Transverse colon (tissue), 4 donors: ENCODE data around the gene DNAJB6. TPM values are rescaled to one million over a fixed set of nuclear protein-coding genes. Genes with fewer than 3 reads are reported as not detected.

Experiments
- DNase-seq: peaks from one replicate; pipeline ENCODE4 v3.0.0-alpha.2; 2019
- H3K27ac ChIP-seq, 4 donors: fragments of 200-600 bp; sonication (generic); 2 replicates each; pipeline ENCODE4 v1.5.1; 2016 to 2018; ENCODE audit warnings: inconsistent platforms in 4 of 4
- H3K27me3 ChIP-seq: fragments of 200-600 bp; sonication (generic); 2 replicates; pipeline ENCODE4 v1.5.1; 2017; ENCODE audit warnings: inconsistent platforms
- H3K36me3 ChIP-seq, 4 donors: fragments of 200-600 bp; sonication (generic); 2 replicates each; pipeline ENCODE4 v1.5.1; 2017 to 2019; ENCODE audit warnings: inconsistent platforms in 4 of 4
- H3K4me1 ChIP-seq, 4 donors: fragments of 200-600 bp; sonication (generic); 2 replicates each; pipeline ENCODE4 v1.5.1; 2017 to 2020; ENCODE audit warnings: inconsistent platforms in 4 of 4
- H3K4me3 ChIP-seq, 4 donors: fragments of 200-600 bp; sonication (generic); 1 replicate in 1 of 4; 2 replicates in 3 of 4; pipeline versions ENCODE4 v1.5.1 to v1.6.1; 2017 to 2019; ENCODE audit warnings: inconsistent platforms in 4 of 4
- H3K9me3 ChIP-seq, 2 donors: fragments of 200-600 bp; sonication (generic); 2 replicates each; pipeline ENCODE4 v1.5.1; 2017 to 2019; ENCODE audit warnings: inconsistent platforms in 2 of 2
- EP300 ChIP-seq: sonication (generic); formaldehyde crosslinking; IDR thresholded peaks from one replicate; pipeline ENCODE4 v1.6.1; 2017; ENCODE audit warnings: antibody characterized with exemption, low read depth
- POLR2A ChIP-seq: fragments of 450-650 bp; IDR thresholded peaks from one replicate; pipeline ENCODE4 v1.6.1; 2016; ENCODE audit warnings: antibody characterized with exemption, mild to moderate bottlenecking, moderate library complexity
- POLR2AphosphoS5 ChIP-seq, 3 donors: sonication (generic); formaldehyde crosslinking; IDR thresholded peaks; one replicate each; pipeline ENCODE4 v1.6.1; 2016; ENCODE audit warnings: antibody characterized with exemption in 3 of 3
- WGBS, 2 donors: methylation state at CpG; one replicate each; pipeline ENCODE4 v1.1.5; 2018; ENCODE audit warnings: low coverage in 1 of 2; 5-methylcytosine and 5-hydroxymethylcytosine counted together
- in situ Hi-C, 4 donors: fragments of 200-750 bp; cut with MboI; loops; one replicate each; pipeline versions ENCODE4 v1.15.0 to v1.15.1; 2017; ENCODE audit warnings: low sequenced_read_pairs in 3 of 4, low pct_ligation_motif_present in 1 of 4, low pct_unique_long_range_greater_than_20kb in 1 of 4
- intact Hi-C: fragments of 100-400 bp; cut with DNase I; formaldehyde crosslinking; loops from one replicate; pipeline ENCODE4 v1.15.1; 2023; ENCODE audit warnings: low total_unique reads
- total RNA-seq, 4 donors: library from RNA; depleted of rRNA; stranded (reverse); fragments of >200 nt; gene quantifications; one replicate each; pipeline ENCODE4 v1.1.0, GENCODE V29; 2016
- TF ChIP-seq, protein P1 (sequence below), 5 experiments: fragments of 200-600 bp in 3 of 5; fragments of 450-650 bp in 2 of 5; sonication (generic) in 3 of 5; IDR thresholded peaks; 1 replicate in 2 of 5; 2 replicates in 3 of 5; pipeline ENCODE4 v1.5.1; 2016 to 2017; ENCODE audit warnings: antibody characterized with exemption in 5 of 5, inconsistent platforms in 3 of 5, mild to moderate bottlenecking in 2 of 5, moderate library complexity in 1 of 5

DNAJB6 gene
- total RNA-seq, 4 donors from 2014 or later: 47.0 to 87.6 (median 60.5) TPM

- in situ Hi-C loops (no loop called here), intact Hi-C loops (no loop called here)
- no peak overlapping the region for H3K27ac ChIP-seq
- H3K36me3 ChIP-seq: no peaks in the 10 kb centered on the region
- no peaks in the 10 kb centered on the region for H3K9me3 ChIP-seq
- H3K27me3 ChIP-seq: no peaks in the 10 kb centered on the region
- no peak overlapping the region for H3K4me3 ChIP-seq
- DNase-seq: no peak
- TF ChIP-seq POLR2A (no peak), EP300 (no peak)
- H3K4me1 ChIP-seq: no peaks in the 10 kb centered on the region
- 87% methylated on average over 17 to 27 of the region's 27 CpGs for WGBS, 2 donors
These were observed 29.7 kb upstream of the DNAJB6 start for GRCh38 chr7:157306846-157307838.

DNA sequence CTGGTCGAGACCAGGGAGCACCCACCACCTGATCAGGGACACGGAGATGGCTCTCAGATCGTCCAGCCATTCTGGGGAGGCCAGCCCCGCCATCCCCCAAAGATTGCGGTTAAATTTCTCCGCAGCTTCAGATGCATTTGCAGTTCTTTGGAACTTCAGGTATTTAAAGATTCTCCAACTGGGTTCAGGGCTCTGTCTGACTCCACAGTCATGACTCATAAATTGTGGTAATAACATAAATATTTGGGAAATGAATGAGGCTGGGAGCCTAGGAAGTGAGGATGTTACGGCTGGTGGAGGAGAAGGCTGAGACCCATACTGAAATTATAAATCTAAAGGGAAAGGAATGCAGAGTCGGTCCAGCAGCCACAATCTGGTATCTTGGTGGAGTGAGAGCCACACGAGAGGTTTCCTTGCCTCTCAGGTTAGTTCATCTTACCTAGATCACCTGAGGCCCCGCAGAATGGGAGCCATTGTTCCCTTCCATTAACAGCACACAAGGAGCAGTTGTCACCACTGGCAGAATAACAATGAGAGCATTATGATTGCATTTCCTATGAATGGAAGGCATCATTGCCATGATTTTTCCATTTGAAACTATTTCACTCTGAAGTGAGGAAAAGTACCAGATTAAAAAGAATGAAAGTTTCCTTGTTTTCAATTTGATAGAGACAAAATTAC, 26.7 kb upstream of the DNAJB6 start:
- H3K4me1 ChIP-seq: no peaks in the 10 kb centered on the region
- DNase-seq: no peak
- H3K9me3 ChIP-seq: no peaks in the 10 kb centered on the region
- 40 to 54% methylated on average over 3 to 10 of the region's 10 CpGs for WGBS, 2 donors
- no peak overlapping the region for H3K27ac ChIP-seq
- H3K4me3 ChIP-seq: no peak overlapping the region
- TF ChIP-seq POLR2A (no peak), EP300 (no peak), POLR2AphosphoS5 (IDR thresholded peaks at IDR 0.05) (no peak)
- TF ChIP-seq, protein P1, sequence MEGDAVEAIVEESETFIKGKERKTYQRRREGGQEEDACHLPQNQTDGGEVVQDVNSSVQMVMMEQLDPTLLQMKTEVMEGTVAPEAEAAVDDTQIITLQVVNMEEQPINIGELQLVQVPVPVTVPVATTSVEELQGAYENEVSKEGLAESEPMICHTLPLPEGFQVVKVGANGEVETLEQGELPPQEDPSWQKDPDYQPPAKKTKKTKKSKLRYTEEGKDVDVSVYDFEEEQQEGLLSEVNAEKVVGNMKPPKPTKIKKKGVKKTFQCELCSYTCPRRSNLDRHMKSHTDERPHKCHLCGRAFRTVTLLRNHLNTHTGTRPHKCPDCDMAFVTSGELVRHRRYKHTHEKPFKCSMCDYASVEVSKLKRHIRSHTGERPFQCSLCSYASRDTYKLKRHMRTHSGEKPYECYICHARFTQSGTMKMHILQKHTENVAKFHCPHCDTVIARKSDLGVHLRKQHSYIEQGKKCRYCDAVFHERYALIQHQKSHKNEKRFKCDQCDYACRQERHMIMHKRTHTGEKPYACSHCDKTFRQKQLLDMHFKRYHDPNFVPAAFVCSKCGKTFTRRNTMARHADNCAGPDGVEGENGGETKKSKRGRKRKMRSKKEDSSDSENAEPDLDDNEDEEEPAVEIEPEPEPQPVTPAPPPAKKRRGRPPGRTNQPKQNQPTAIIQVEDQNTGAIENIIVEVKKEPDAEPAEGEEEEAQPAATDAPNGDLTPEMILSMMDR (IDR thresholded peaks at IDR 0.05): no peak
- in situ Hi-C loops (no loop called here), intact Hi-C loops (no loop called here)
- no peaks in the 10 kb centered on the region for H3K27me3 ChIP-seq
- H3K36me3 ChIP-seq: no peaks in the 10 kb centered on the region

DNA sequence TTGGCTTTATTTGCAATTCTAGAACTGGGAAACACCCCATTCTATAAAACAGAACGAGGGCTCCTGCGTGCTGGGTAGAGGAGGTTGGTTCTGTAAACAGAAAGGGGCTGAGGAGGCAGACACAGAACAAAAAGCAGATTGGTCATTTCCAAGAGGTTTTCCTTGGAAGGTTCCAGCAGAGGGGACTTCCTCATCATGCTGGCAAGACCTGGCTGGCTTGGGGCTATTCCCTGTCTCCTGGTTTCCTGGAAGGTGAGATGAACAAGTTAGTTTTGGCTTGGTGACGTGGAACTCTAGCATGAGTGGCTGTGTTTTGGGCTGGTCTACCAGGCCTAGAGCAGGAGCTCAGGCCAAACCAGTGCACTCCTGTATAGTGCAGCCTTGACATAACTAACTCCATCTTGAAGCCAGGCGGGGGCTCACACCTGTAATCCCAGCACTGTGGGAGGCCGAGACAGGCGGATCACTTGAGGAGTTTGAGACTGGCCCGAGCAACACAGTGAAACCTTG, 26.1 kb upstream of the DNAJB6 start:
- no peak for DNase-seq
- WGBS, 2 donors: 40 to 74% methylated on average over 1 to 7 of the region's 7 CpGs
- no peak overlapping the region for H3K4me3 ChIP-seq
- TF ChIP-seq EP300 (no peak), POLR2A (no peak), POLR2AphosphoS5 (IDR thresholded peaks at IDR 0.05) (no peak)
- TF ChIP-seq, protein P1 (IDR thresholded peaks at IDR 0.05): no peak
- in situ Hi-C loops: no loop called here
- intact Hi-C loops: no loop called here
- no peaks in the 10 kb centered on the region for H3K36me3 ChIP-seq
- H3K4me1 ChIP-seq: no peaks in the 10 kb centered on the region
- H3K9me3 ChIP-seq: no peaks in the 10 kb centered on the region
- no peak overlapping the region for H3K27ac ChIP-seq
- no peaks in the 10 kb centered on the region for H3K27me3 ChIP-seq

- H3K36me3 ChIP-seq: no peaks in the 10 kb centered on the region
- in situ Hi-C loops: no loop called here
- H3K27ac ChIP-seq: no peak overlapping the region
- DNase-seq: no peak
- intact Hi-C loops: no loop called here
- TF ChIP-seq, protein P1 (IDR thresholded peaks at IDR 0.05): no peak
- TF ChIP-seq POLR2AphosphoS5 (IDR thresholded peaks at IDR 0.05): no peak
- TF ChIP-seq POLR2A: no peak
- TF ChIP-seq EP300: no peak
- WGBS, 2 donors: 74 to 81% methylated on average over 7 of the region's 7 CpGs
- H3K27me3 ChIP-seq: no peaks in the 10 kb centered on the region
- no peaks in the 10 kb centered on the region for H3K9me3 ChIP-seq
- H3K4me1 ChIP-seq: no peaks in the 10 kb centered on the region
- no peak overlapping the region for H3K4me3 ChIP-seq
These were observed 23.9 kb upstream of the DNAJB6 start for GRCh38 chr7:157312941-157313340.
